HEK293 (cell line): ENCODE measurements around the gene PHF12.
A peak's percentile ranks its signal among the peaks of the same experiment; 100 is the strongest.

Experiments
- GFI1B ChIP-seq: fragments of 450-650 bp; formaldehyde crosslinking; IDR thresholded peaks from 2 replicates; pipeline ENCODE4 v1.5.1; 2016; ENCODE audit warnings: missing biosample characterization, missing genetic modification characterization
- GLIS2 ChIP-seq: fragments of 450-650 bp; formaldehyde crosslinking; IDR thresholded peaks from 2 replicates; pipeline ENCODE4 v1.5.1; 2016; ENCODE audit warnings: missing biosample characterization, missing genetic modification characterization
- KLF8 ChIP-seq: fragments of 450-650 bp; formaldehyde crosslinking; IDR thresholded peaks from 2 replicates; pipeline ENCODE4 v1.5.1; 2016; ENCODE audit warnings: missing biosample characterization, missing genetic modification characterization
- WT1 ChIP-seq: fragments of 450-650 bp; formaldehyde crosslinking; IDR thresholded peaks from 2 replicates; pipeline ENCODE4 v1.5.1; 2016; ENCODE audit warnings: missing biosample characterization, missing genetic modification characterization
- ZBTB17 ChIP-seq: fragments of 450-650 bp; formaldehyde crosslinking; IDR thresholded peaks from 2 replicates; pipeline ENCODE4 v1.5.1; 2016; ENCODE audit warnings: missing biosample characterization, missing genetic modification characterization
- ZBTB21 ChIP-seq: fragments of 450-650 bp; formaldehyde crosslinking; IDR thresholded peaks from 2 replicates; pipeline ENCODE4 v1.5.1; 2017; ENCODE audit warnings: missing biosample characterization, missing genetic modification characterization
- ZBTB26 ChIP-seq: fragments of 450-650 bp; formaldehyde crosslinking; optimal IDR thresholded peaks from 2 replicates; pipeline ENCODE3; 2016; ENCODE audit warnings: missing biosample characterization, mild to moderate bottlenecking, missing genetic modification characterization
- ZBTB49 ChIP-seq: fragments of 450-650 bp; formaldehyde crosslinking; IDR thresholded peaks from 2 replicates; pipeline ENCODE4 v1.5.1; 2016; ENCODE audit warnings: missing biosample characterization, missing genetic modification characterization, low read depth
- ZBTB7A ChIP-seq: fragments of 450-650 bp; formaldehyde crosslinking; IDR thresholded peaks from 2 replicates; pipeline ENCODE4 v1.5.1; 2016; ENCODE audit warnings: low read depth, missing biosample characterization, missing genetic modification characterization
- ZBTB8A ChIP-seq: fragments of 450-650 bp; formaldehyde crosslinking; IDR thresholded peaks from 2 replicates; pipeline ENCODE4 v1.5.1; 2016; ENCODE audit warnings: missing biosample characterization, missing genetic modification characterization
- ZEB2 ChIP-seq: fragments of 450-650 bp; formaldehyde crosslinking; IDR thresholded peaks from 2 replicates; pipeline ENCODE4 v1.5.1; 2016; ENCODE audit warnings: missing biosample characterization, missing genetic modification characterization
- ZFHX2 ChIP-seq: fragments of 450-650 bp; formaldehyde crosslinking; conservative IDR thresholded peaks from 2 replicates; pipeline ENCODE4 v1.5.1; 2016; ENCODE audit warnings: missing biosample characterization, missing genetic modification characterization
- ZIC2 ChIP-seq: fragments of 450-650 bp; formaldehyde crosslinking; IDR thresholded peaks from 2 replicates; pipeline ENCODE4 v1.5.1; 2016; ENCODE audit warnings: missing biosample characterization, missing genetic modification characterization
- ZNF121 ChIP-seq: fragments of 450-650 bp; formaldehyde crosslinking; IDR thresholded peaks from 2 replicates; pipeline ENCODE4 v1.5.1; 2016; ENCODE audit warnings: missing biosample characterization, missing genetic modification characterization
- ZNF155 ChIP-seq: fragments of 450-650 bp; formaldehyde crosslinking; IDR thresholded peaks from 2 replicates; pipeline ENCODE4 v1.5.1; 2016; ENCODE audit warnings: missing biosample characterization, missing genetic modification characterization
- ZNF2 ChIP-seq: fragments of 450-650 bp; formaldehyde crosslinking; IDR thresholded peaks from 2 replicates; pipeline ENCODE4 v1.5.1; 2016; ENCODE audit warnings: missing biosample characterization, missing genetic modification characterization
- ZNF23 ChIP-seq: fragments of 450-650 bp; formaldehyde crosslinking; IDR thresholded peaks from 2 replicates; pipeline ENCODE4 v1.5.1; 2016; ENCODE audit warnings: missing biosample characterization, missing genetic modification characterization, borderline replicate concordance
- ZNF266 ChIP-seq: fragments of 450-650 bp; formaldehyde crosslinking; IDR thresholded peaks from 2 replicates; pipeline ENCODE4 v1.5.1; 2016; ENCODE audit warnings: missing biosample characterization, missing genetic modification characterization, low read depth
- ZNF324 ChIP-seq: fragments of 450-650 bp; formaldehyde crosslinking; IDR thresholded peaks from 2 replicates; pipeline ENCODE4 v1.5.1; 2016; ENCODE audit warnings: missing biosample characterization, missing genetic modification characterization
- ZNF37A ChIP-seq: fragments of 450-650 bp; IDR thresholded peaks from 2 replicates; pipeline ENCODE4 v1.5.1; 2018; ENCODE audit warnings: missing biosample characterization, missing genetic modification characterization
- ZNF423 ChIP-seq: fragments of 450-650 bp; formaldehyde crosslinking; IDR thresholded peaks from 2 replicates; pipeline ENCODE4 v1.5.1; 2016; ENCODE audit warnings: missing biosample characterization, missing genetic modification characterization
- ZNF426 ChIP-seq: fragments of 450-650 bp; formaldehyde crosslinking; IDR thresholded peaks from 2 replicates; pipeline ENCODE4 v1.5.1; 2017; ENCODE audit warnings: missing biosample characterization, missing genetic modification characterization, mild to moderate bottlenecking, inconsistent platforms, moderate library complexity
- ZNF449 ChIP-seq: fragments of 450-650 bp; formaldehyde crosslinking; IDR thresholded peaks from 2 replicates; pipeline ENCODE4 v1.5.1; 2017; ENCODE audit warnings: missing biosample characterization, mild to moderate bottlenecking, missing genetic modification characterization, moderate library complexity
- ZNF518A ChIP-seq: fragments of 450-650 bp; formaldehyde crosslinking; conservative IDR thresholded peaks from 2 replicates; pipeline ENCODE4 v1.5.1; 2016; ENCODE audit warnings: low read depth, missing biosample characterization, missing genetic modification characterization
- ZNF580 ChIP-seq: fragments of 450-650 bp; formaldehyde crosslinking; IDR thresholded peaks from 2 replicates; pipeline ENCODE4 v1.5.1; 2016; ENCODE audit warnings: missing biosample characterization, missing genetic modification characterization
- ZNF677 ChIP-seq: fragments of 450-650 bp; IDR thresholded peaks from 2 replicates; pipeline ENCODE4 v1.5.0; 2018; ENCODE audit warnings: missing biosample characterization, mild to moderate bottlenecking, missing genetic modification characterization, moderate library complexity
- ZNF776 ChIP-seq: fragments of 450-650 bp; formaldehyde crosslinking; IDR thresholded peaks from 2 replicates; pipeline ENCODE4 v1.5.0; 2017; ENCODE audit warnings: missing biosample characterization, missing genetic modification characterization, borderline replicate concordance
- ZNF791 ChIP-seq: fragments of 450-650 bp; formaldehyde crosslinking; IDR thresholded peaks from 2 replicates; pipeline ENCODE4 v1.5.1; 2016; ENCODE audit warnings: missing biosample characterization, missing genetic modification characterization
- ZNF837 ChIP-seq: fragments of 450-650 bp; formaldehyde crosslinking; IDR thresholded peaks from 2 replicates; pipeline ENCODE4 v1.5.1; 2016; ENCODE audit warnings: missing biosample characterization, missing genetic modification characterization

PHF12 gene

GRCh38 chr17:28901866-28902818 is 49.2 kb downstream of the PHF12 start (continued):
- TF ChIP-seq ZBTB26 (tag by site-specific recombination): peak; percentile 91
- 0 out of 2 replicates have a peak, but pooled peaks have one; percentile 31 for TF ChIP-seq ZNF121 (tag by site-specific recombination)
- no peak for TF ChIP-seq ZNF37A
- TF ChIP-seq ZNF776 (tag by site-specific recombination): no peak
- TF ChIP-seq ZNF426 (tag by site-specific recombination): no peak
- 0 out of 2 replicates have a peak, but pooled peaks have one; percentile 41 for TF ChIP-seq ZNF580 (tag by site-specific recombination)
- TF ChIP-seq ZNF266 (tag by site-specific recombination): no peak
- TF ChIP-seq ZBTB8A (tag by site-specific recombination): peak; percentile 4; the same call in 1 of the 2 replicates
- TF ChIP-seq GFI1B: 0 out of 2 replicates have a peak, but pooled peaks have one; percentile 8
- TF ChIP-seq ZIC2: peak; percentile 32
- 0 out of 2 replicates have a peak, but pooled peaks have one; percentile 45 for TF ChIP-seq ZBTB17 (tag by site-specific recombination)
- TF ChIP-seq ZNF2: peak; percentile 59; the same call in 1 of the 2 replicates
- peak; percentile 35 for TF ChIP-seq ZFHX2 (tag by site-specific recombination)
- no peak for TF ChIP-seq ZBTB49 (tag by site-specific recombination)
- no peak for TF ChIP-seq ZNF791 (tag by site-specific recombination)
- TF ChIP-seq ZBTB7A: no peak
- TF ChIP-seq ZNF423 (tag by site-specific recombination): peak; percentile 36; the same call in 1 of the 2 replicates
- peak; percentile 48; the same call in 1 of the 2 replicates for TF ChIP-seq WT1
- no peak for TF ChIP-seq ZNF518A
- 0 out of 2 replicates have a peak, but pooled peaks have one; percentile 12 for TF ChIP-seq ZBTB21 (tag by site-specific recombination)
- TF ChIP-seq ZNF677 (tag by site-specific recombination): no peak
- TF ChIP-seq ZEB2 (tag by site-specific recombination): peak; percentile 67
- TF ChIP-seq GLIS2 (tag by site-specific recombination): no peak
- TF ChIP-seq ZNF155 (tag by site-specific recombination): no peak
- peak; percentile 20; the same call in 1 of the 2 replicates for TF ChIP-seq KLF8 (tag by site-specific recombination)
- TF ChIP-seq ZNF324 (tag by site-specific recombination): 0 out of 2 replicates have a peak, but pooled peaks have one; percentile 48
- TF ChIP-seq ZNF837 (tag by site-specific recombination): no peak
- no peak for TF ChIP-seq ZNF23 (tag by site-specific recombination)
- no peak; the same call in 1 of the 2 replicates for TF ChIP-seq ZNF449 (tag by site-specific recombination)
